NCI-H2171 (cell line): Measurements from ENCODE around the gene FAM89A.
"Not testable (repeated sequence)": the region's sequence is repeated elsewhere in the genome, so short reads cannot be mapped to it uniquely, and the experiment has no call there.

Experiments used
- DNase-seq: peaks from one replicate; lab custom pipeline; 2025; lab: John Stamatoyannopoulos, UW

Gene FAM89A

DNA sequence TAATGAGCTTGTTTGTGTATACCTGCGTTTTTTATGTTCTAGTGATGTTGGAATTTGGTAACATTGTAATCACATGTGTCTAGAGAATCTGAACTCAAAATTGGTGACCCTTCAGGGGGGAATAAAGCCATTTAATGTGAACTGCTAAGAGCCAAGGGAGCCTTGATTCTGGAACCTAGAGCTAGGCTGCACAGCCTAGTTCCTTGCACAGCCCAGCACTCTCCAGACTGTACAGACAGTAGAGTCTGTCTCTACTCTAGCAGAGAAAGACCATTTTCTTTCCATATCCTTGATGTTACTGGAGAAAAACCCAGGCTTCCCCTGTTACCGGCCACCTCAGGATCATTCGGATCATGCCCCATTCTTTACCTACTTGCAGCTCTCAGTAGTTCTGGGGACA lies 52.6 kb downstream of the FAM89A start:
- no peak for DNase-seq

DNA sequence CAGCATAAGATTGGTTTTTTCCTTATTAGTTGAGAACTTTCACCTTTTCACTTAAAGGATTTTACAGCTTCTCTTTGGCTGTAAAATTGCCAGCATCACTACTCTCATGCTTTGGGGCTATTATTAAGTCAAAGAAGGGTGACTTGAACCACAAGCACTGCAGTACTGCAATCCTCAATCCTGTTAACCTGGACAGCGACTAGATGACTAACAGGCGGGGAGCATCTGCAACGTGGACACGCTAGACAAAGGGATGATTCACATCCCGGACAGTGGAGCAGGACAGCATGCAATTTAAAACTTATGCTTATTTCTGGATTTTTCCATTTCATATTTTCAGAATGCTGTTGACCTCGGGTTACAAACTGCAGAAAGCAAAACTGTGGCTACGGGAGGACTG lies 53.1 kb downstream of the FAM89A start:
- DNase-seq: no peak

DNA sequence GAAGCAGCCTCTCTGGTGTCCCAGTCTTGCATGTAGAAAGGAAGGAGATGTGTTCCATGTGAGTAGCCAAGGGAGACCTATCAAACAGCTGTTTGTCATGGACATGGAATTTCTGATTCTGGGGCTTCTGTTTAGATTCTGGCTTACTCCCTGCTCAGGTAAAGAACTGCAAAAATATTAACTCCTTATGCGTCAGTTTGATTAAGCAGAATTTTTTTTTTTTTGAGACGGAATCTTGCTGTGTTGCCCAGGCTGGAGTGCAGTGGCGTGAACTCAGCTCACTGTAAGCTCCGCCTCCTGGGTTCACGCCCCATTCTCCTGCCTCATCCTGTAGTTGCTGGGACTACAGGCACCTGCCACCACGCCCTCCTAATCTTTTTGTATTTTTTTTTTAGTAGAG lies 54.3 kb downstream of the FAM89A start:
- no peak for DNase-seq

DNA sequence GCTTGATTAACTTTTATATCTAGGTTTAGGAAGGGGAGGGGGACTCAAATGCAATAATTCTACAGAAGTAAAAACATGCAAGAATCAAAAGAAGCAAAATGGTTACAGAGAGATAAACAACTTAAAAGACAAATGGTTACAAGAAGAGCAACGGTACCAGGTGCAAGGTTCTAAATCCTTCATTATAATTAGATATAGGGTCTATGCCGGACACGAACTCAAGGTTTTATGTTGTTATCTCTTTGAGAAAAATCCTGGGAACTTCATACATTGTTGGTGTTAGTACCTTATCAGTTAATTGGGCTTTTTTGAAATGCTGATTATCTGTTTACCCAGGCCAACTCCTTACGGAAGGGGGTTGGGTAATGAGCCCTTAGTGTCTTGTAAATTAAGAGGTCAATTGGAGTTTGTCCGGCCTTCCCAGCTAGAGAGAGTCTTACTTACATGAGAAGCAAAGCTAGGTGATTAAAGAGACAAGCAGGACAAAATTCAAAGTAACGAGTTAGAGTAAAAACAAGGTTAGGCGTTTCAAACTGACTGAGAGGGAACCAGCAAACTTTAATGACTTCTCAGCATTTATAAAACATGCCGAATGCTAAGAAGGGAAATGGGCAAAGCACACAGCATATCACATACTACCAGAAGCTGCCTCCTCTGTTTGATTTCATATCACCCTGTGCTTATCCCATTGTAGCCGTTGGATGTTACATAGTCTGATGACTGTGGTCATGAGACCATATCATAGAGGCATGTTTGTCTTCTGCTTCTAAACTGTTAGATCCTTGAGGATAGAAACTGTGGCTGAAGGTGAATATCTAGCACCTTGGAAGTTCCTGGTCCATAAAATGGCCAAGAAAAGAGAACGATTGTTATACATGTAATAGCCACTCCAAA lies 55.2 kb downstream of the FAM89A start:
- DNase-seq: not testable (repeated sequence)

GRCh38 chr1:230983811-230984210 lies 56.2 kb downstream of the FAM89A start:
- no peak for DNase-seq

DNA sequence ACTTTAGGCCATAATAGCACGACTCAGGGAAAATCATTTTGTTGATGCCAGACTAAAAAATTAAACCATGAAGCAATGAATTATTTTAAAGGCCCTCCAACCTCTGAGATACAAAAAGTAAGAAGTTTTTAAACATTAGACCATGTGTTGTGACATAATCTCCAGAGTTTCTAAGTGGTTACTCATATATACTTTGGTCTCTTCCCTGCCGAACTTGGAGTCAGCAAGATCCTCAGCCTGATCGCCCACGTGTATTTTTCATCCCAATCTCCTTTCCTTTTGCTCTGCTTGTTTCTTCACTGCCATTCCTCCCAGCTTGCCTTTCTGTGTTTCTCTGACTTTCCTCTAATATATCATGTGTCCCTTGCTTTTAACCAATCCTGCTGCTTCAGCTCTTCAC lies 57.4 kb downstream of the FAM89A start:
- DNase-seq: no peak

- no peak for DNase-seq
Measured at GRCh38 chr1:230979952-230980351, 60.1 kb downstream of the FAM89A start.

GRCh38 chr1:230979389-230979716 lies 60.7 kb downstream of the FAM89A start:
- no peak for DNase-seq

DNA sequence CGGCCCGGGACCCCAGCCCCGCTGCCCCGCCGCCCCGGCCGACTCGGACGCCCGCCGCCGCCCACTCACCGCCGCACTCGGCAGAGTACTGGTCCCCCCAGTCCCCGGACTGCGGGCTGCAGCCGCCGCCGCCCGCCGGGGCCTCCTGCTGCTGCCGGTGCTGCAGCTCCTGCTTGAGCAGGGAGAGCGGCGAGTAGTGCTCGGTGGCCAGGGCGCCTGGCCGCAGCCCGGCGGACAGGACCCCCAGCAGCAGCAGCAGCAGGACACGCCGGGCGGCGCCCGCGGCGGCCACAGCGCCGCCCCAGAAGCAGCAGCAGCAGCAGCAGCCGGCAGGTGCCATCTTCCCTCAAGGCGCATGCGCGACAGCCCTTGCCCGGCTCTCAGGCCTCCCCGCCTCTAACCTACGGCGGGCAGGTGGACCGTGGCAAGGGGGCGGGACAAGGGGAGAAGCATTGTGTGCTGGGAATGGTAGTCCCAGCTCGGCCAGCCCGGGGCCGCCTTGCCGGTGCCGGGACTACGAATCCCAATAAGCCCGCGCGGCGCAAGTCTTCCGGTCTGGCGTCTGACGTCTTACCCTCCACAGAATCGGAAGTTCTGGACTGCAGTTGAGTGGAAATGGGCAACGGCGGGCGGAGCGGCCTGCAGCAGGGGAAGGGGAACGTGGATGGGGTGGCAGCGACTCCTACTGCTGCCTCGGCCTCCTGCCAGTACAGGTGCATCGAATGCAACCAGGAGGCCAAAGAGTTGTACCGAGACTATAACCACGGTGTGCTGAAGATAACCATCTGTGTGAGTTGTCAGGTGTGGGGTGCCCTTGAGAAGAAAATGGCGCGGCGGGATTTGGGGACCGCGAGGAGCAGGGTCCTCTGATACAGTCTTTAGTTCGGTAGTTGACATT lies 61.3 kb downstream of the FAM89A start, which contains the start of the genes ARV1 and TTC13:
Gene ARV1, plus strand, starts transcription at position 604 of the 898 bp plus-strand sequence. Its CDS starts 12 bp downstream, at position 616.
Gene TTC13, minus strand, starts transcription at position 371 of the 898 bp plus-strand sequence. Its CDS starts 31 bp downstream, at position 340.
- peak; percentile 97 for DNase-seq

DNA sequence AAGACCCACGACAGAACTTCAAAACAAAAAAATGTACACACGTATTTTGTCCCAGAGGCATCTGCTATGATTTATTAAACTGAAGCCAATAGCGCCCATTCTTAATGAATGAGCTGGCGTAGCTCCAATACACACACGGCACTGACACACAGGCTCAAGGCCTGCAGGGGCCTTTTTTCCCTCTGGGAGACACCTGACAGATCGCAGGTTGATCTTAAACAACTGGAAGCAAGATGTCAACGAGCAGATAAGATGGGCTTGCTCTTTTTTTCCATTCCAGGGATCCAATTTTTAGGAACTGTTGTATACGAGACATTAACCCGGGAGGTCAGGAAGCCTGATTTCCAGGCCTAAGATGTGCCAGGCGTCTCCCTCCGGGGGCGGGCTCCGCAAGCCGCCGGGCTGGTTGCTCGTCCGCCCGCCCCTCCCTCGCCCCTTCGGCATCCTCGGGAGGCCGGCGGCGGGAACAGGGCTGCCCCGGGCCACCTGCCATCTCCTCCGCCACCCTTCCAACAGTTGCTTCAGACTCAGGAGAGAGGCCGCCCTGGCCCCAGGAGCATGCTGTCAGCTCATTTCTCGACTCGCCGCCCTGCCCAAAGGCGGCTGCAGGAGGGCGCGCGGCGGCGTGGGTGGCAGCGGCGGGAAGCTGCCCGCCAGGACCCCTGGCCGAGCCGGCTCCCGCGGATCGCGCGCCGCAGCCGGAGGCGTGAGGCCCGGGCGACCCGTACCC lies 62.1 kb downstream of the FAM89A start:
- DNase-seq: peak; percentile 72

DNA sequence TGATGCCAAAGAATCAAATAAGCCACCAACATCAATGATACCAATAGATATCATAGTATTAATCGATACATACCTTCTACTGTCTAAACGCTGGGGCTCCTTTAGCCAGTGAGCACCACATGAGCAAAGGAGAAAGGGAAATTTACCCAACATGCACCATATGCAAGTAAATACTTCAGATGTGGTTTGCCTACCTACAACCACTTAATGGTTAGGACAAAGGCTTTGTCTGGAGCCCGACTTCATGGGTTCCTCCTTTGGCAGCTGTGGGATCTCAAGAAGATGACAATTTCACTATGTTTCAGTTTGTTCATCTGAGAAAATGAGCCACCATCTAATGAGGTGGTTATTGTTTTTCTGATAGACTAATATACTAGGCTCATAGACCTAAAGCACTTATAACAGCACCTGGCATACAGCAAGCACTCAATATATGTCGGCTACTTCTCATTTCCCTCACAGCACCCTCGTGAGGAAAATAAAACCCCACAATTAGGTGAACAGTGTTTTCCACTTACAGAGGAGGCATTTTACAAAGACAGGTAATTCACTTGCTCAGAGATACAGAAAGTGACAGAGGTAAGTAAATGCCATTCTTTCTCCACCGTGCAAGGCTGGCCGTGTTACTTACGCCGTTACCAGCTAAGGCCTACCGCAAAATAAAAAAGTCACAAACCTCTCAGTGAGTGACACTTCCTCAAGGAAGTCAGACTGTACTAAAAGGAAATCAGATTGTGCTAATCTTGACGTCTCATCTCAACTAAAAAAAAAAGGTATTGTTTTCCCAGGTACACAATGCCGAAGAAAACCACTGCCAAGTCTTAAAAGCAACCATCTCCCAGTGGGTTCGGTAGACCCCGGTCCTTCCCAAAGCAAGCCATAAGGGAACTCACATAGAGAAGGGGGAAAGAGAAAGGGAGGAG lies 63.0 kb downstream of the FAM89A start:
- no peak for DNase-seq

DNA sequence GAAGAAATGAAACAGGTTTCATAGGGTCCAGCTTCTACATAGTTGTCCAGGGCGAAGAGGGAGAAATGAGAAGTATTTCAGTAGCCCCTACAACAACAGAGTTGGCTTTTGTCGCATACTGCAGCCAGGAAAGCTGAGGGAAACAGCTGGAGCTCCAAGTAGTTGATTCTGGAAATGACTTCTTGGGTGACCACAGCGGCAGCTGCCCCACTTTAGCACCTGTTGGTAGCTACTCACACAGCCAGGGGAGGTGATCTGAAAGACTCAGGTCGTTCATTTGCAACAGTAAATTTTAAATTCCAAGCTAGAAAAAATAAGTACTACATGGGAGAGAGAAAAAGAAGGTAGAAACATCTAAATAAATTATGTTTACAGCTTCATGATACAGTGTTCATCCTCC lies 63.7 kb downstream of the FAM89A start:
- no peak for DNase-seq

DNA sequence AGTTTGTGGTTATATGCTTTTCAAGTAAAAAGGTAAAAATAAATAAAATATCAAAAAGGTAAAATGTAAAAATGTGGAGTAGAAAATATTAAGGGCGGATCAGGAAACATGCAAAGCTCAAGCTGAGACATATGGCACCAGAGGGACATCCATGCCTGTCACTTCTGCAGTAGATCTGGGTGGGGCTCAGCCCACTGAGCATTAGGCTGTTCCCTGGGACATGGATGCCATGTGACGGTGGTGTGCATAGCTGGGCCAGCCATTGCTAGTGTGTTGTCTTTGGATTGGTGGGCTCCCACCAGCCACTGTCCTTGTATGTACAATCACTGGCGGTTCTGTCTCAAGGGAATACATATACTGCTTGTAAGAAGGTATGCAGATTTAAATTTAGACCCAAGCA lies 64.4 kb downstream of the FAM89A start:
- DNase-seq: no peak

- no peak for DNase-seq
Measured at GRCh38 chr1:230972855-230973271, 67.2 kb downstream of the FAM89A start.

DNA sequence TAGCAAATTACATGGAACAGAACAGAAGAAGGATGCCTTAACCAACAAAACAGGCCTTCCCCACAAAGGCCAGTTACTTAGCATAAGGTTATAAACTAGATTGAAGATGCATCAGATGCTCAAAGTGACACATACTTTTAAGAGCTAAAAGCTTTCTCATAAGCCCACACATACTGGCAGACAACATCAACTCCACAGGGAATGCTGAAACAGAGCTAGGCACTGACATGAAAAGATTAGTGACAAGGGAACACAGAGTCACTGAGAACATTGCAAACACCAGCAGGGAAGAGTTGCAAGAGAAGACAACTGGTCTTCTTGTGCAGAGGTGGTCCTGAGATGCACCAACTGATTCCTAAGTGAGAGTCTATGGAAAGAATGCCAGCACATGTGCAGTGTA lies 68.3 kb downstream of the FAM89A start:
- no peak for DNase-seq

GRCh38 chr1:230970432-230970831 lies 69.6 kb downstream of the FAM89A start:
- DNase-seq: no peak
